Spleen (tissue), 11 donors: ENCODE measurements around the gene MYO10. TPM values are rescaled to one million over a fixed set of nuclear protein-coding genes. Genes with fewer than 3 reads are reported as not detected.
"Not testable (repeated sequence)": the region's sequence is repeated elsewhere in the genome, so short reads cannot be mapped to it uniquely, and the experiment has no call there.

ENCODE experiments used
- DNase-seq: peaks from one replicate; pipeline ENCODE4 v3.0.0-alpha.2; 2020
- H3K27ac ChIP-seq, 8 donors: fragments of 200-600 bp; sonication (generic) in 7 of 8; 1 replicate in 4 of 8; 2 replicates in 4 of 8; pipeline versions ENCODE4 v1.5.0 to v1.8.0; 2016 to 2021; ENCODE audit warnings: inconsistent platforms in 4 of 8, mild to moderate bottlenecking in 4 of 8, moderate library complexity in 1 of 8
- H3K27me3 ChIP-seq, 7 donors: fragments of 200-600 bp; sonication (generic) in 6 of 7; replicated peaks in 1 of 7; 1 replicate in 4 of 7; 2 replicates in 3 of 7; pipeline versions ENCODE4 v1.5.0 to v1.8.0; 2016 to 2021; ENCODE audit warnings: inconsistent platforms in 3 of 7, mild to moderate bottlenecking in 1 of 7
- H3K36me3 ChIP-seq, 6 donors: fragments of 200-600 bp; sonication (generic) in 5 of 6; 1 replicate in 4 of 6; 2 replicates in 2 of 6; pipeline versions ENCODE4 v1.5.0 to v1.8.0; 2016 to 2021; ENCODE audit warnings: inconsistent platforms in 2 of 6
- H3K4me1 ChIP-seq, 6 donors: fragments of 200-600 bp; sonication (generic) in 5 of 6; 1 replicate in 3 of 6; 2 replicates in 3 of 6; pipeline versions ENCODE4 v1.5.0 to v1.8.0; 2016 to 2021; ENCODE audit warnings: inconsistent platforms in 3 of 6
- H3K4me3 ChIP-seq, 8 donors: fragments of 200-600 bp; sonication (generic) in 7 of 8; 1 replicate in 4 of 8; 2 replicates in 4 of 8; pipeline versions ENCODE4 v1.5.0 to v1.8.0; 2016 to 2021; ENCODE audit warnings: inconsistent platforms in 4 of 8, mild to moderate bottlenecking in 4 of 8, moderate library complexity in 2 of 8
- H3K9me3 ChIP-seq, 8 donors: fragments of 200-600 bp; sonication (generic) in 7 of 8; 1 replicate in 4 of 8; 2 replicates in 4 of 8; pipeline versions ENCODE4 v1.5.0 to v1.8.0; 2016 to 2021; ENCODE audit warnings: inconsistent platforms in 4 of 8
- CTCF ChIP-seq, 11 experiments: fragments of 200-600 bp in 7 of 11; fragments of 450-650 bp in 4 of 11; sonication (generic) in 4 of 11; IDR thresholded peaks in 8 of 11; conservative IDR thresholded peaks in 3 of 11; 1 replicate in 7 of 11; 2 replicates in 4 of 11; pipeline versions ENCODE4 v1.4.0 to v1.8.0; 2016 to 2021; ENCODE audit warnings: antibody characterized with exemption in 11 of 11, inconsistent platforms in 4 of 11, mild to moderate bottlenecking in 1 of 11
- POLR2A ChIP-seq, 3 donors: fragments of 450-650 bp; IDR thresholded peaks; one replicate each; pipeline ENCODE4 v1.5.1; 2017; ENCODE audit warnings: antibody characterized with exemption in 3 of 3, mild to moderate bottlenecking in 1 of 3
- POLR2AphosphoS5 ChIP-seq, 3 donors: sonication (generic); formaldehyde crosslinking; IDR thresholded peaks; one replicate each; pipeline ENCODE4 v1.5.1; 2017; ENCODE audit warnings: antibody characterized with exemption in 3 of 3
- WGBS, 5 donors: extraction: QIAGEN DNeasy Blood & Tissue Kit in 3 of 5; methylation state at CpG; one replicate each; pipeline versions ENCODE4 v1.1.5 to v1.1.7; 2013 to 2018; 5-methylcytosine and 5-hydroxymethylcytosine counted together
- intact Hi-C: fragments of 100-400 bp; cut with DNase I; formaldehyde crosslinking; loops from one replicate; pipeline ENCODE4 v1.15.0; 2023; ENCODE audit warnings: low total_unique reads
- polyA plus RNA-seq, 3 donors: library from polyadenylated mRNA; stranded (reverse); fragments of 200-250 nt; gene quantifications; one replicate each; pipeline ENCODE4 v1.2.1, GENCODE V29; 2013
- total RNA-seq, 7 donors: library from RNA; depleted of rRNA in 3 of 7; stranded (reverse); fragments of >200 nt in 3 of 7; fragmentation: NEBNext Ultra II Directional in 4 of 7; extraction: Animal tissue kit (Norgen Biotek cat#: 25700) in 4 of 7; gene quantifications; one replicate each; pipeline versions ENCODE4 v1.1.0 to v1.2.1, GENCODE V29; 2016 to 2021
- donor health status: healthy with polysubstance abuse.
- donor health status: DM: no; HTN: no; CAD: no; lungs with moderate emphysema.
- donor health status: DM: no; HTN: no; CAD: no.
- donor health status: Bipolar disorder and iron deficiency.
- donor health status: healthy.
- donor health status: DM: no; HTN: no; CAD: no.
- donor health status: DM: yes; HTN: yes; CAD: no.

Gene MYO10
- total and polyA plus RNA-seq, 10 donors = 1.1 to 72.8 (median 32.7) TPM

GRCh38 chr5:16877267-16877935, 58.7 kb downstream of the MYO10 start:
- no peak overlapping the region for H3K4me3 ChIP-seq
- intact Hi-C loops = no loop called here
- H3K27ac ChIP-seq = no peak overlapping the region
- H3K27me3 ChIP-seq = no peaks in the 10 kb centered on the region
- TF ChIP-seq POLR2AphosphoS5 (IDR thresholded peaks at IDR 0.05) = no peak
- no peak for TF ChIP-seq POLR2A (IDR thresholded peaks at IDR 0.05)
- TF ChIP-seq CTCF (IDR thresholded peaks at IDR 0.05 in 8 of 11, conservative IDR thresholded peaks at IDR 0.05 in 3 of 11) = no peak
- 90 to 97% (median 92%) methylated on average over 9 of the region's 9 CpGs for WGBS, 5 donors
- no peaks in the 10 kb centered on the region for H3K4me1 ChIP-seq
- peaks cover 0 to 24% (median 16%) of the 10 kb centered on the region in 8 donors for H3K9me3 ChIP-seq
- no peak for DNase-seq
- H3K36me3 ChIP-seq = peaks cover 0 to 33% (median 0%) of the 10 kb centered on the region in 6 donors

GRCh38 chr5:16874424-16874823, 61.7 kb downstream of the MYO10 start:
- H3K27me3 ChIP-seq, H3K27ac ChIP-seq, intact Hi-C loops, H3K4me1 ChIP-seq, DNase-seq, H3K4me3 ChIP-seq: not testable (repeated sequence)
- 76 to 97% (median 92%) methylated on average over 1 of the region's 1 CpG for WGBS, 5 donors
- Histone ChIP-seq H3K36me3 (peaks cover 0 to 33% (median 0%) of the 10 kb centered on the region in 6 donors), H3K9me3 (peaks cover 0 to 30% (median 20%) of the 10 kb centered on the region in 8 donors)

GRCh38 chr5:16871746-16872339, 64.2 kb downstream of the MYO10 start:
- peak overlapping the region in 6 of 8 donors; percentile 7 to 42 (median 17) for H3K27ac ChIP-seq
- peaks cover 0 to 30% (median 20%) of the 10 kb centered on the region in 8 donors for H3K9me3 ChIP-seq
- TF ChIP-seq POLR2AphosphoS5 (IDR thresholded peaks at IDR 0.05) (no peak), CTCF (IDR thresholded peaks at IDR 0.05 in 8 of 11, conservative IDR thresholded peaks at IDR 0.05 in 3 of 11) (no peak), POLR2A (IDR thresholded peaks at IDR 0.05) (no peak)
- WGBS, 5 donors = 60 to 82% (median 69%) methylated on average over 4 of the region's 4 CpGs
- intact Hi-C loops = no loop called here
- H3K27me3 ChIP-seq = no peaks in the 10 kb centered on the region
- peaks cover 0 to 4% (median 0%) of the 10 kb centered on the region in 6 donors for H3K4me1 ChIP-seq
- peaks cover 0 to 32% (median 0%) of the 10 kb centered on the region in 6 donors for H3K36me3 ChIP-seq
- no peak for DNase-seq
- no peak overlapping the region for H3K4me3 ChIP-seq

- DNase-seq = no peak
- 58 to 86% (median 64%) methylated on average over 1 of the region's 1 CpG for WGBS, 5 donors
- Histone ChIP-seq H3K9me3 (peaks cover 0 to 30% (median 20%) of the 10 kb centered on the region in 8 donors), H3K4me1 (peaks cover 0 to 4% (median 0%) of the 10 kb centered on the region in 6 donors), H3K27ac (peak overlapping the region in 2 of 8 donors; percentile 39 to 42), H3K27me3 (no peaks in the 10 kb centered on the region), H3K4me3 (no peak overlapping the region), H3K36me3 (peaks cover 0 to 22% (median 0%) of the 10 kb centered on the region in 6 donors)
- TF ChIP-seq POLR2AphosphoS5 (IDR thresholded peaks at IDR 0.05) (no peak), POLR2A (IDR thresholded peaks at IDR 0.05) (no peak), CTCF (IDR thresholded peaks at IDR 0.05 in 8 of 11, conservative IDR thresholded peaks at IDR 0.05 in 3 of 11) (no peak)
- intact Hi-C loops = no loop called here
Observed at GRCh38 chr5:16870878-16871277, 65.2 kb downstream of the MYO10 start.
